Stimulated activated naive CD8-positive, alpha-beta T cell treated with anti-CD3 and anti-CD28 coated beads, Interleukin-15, Interleukin-2, amounts not matched to agents 100 ng/mL and 50 ng/mL, for 24 hours (primary cell): ENCODE data around the gene TIMMDC1.
A peak's percentile ranks its signal among the peaks of the same experiment; 100 is the strongest.

ENCODE experiments used
- H3K27ac Mint-ChIP-seq: one replicate; pipeline ENCODE4 v1.8.0; 2021; ENCODE audit warnings: mild to moderate bottlenecking, mixed read lengths
- H3K27me3 Mint-ChIP-seq: one replicate; pipeline ENCODE4 v1.8.0; 2021; ENCODE audit warnings: mixed read lengths
- H3K36me3 Mint-ChIP-seq: one replicate; pipeline ENCODE4 v1.8.0; 2021; ENCODE audit warnings: low read depth, mixed read lengths
- H3K4me1 Mint-ChIP-seq: one replicate; pipeline ENCODE4 v1.8.0; 2021; ENCODE audit warnings: low read depth, mixed read lengths
- H3K4me3 Mint-ChIP-seq: one replicate; pipeline ENCODE4 v1.8.0; 2021; ENCODE audit warnings: mild to moderate bottlenecking, mixed read lengths
- H3K9me3 Mint-ChIP-seq: one replicate; pipeline ENCODE4 v1.8.0; 2021; ENCODE audit warnings: mixed read lengths

TIMMDC1 gene

DNA sequence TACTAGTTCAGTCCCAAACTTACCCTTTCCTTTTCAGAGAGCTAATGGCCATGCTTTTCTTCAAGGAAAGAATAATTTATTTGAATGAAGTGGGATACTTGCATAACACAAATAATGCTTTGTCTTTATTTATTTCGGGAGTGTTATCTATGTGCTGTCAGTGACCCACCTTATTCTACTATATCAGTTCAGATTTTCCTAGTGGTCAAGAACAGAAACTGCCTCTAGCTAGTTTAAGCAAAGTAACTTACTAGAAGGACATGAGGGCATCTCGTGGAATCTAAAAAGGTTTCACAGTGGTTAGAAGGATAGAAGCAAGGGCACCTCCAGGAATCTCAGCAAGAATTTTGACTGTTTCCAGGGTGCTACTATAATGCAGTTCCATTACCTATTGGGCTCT, 3.8 kb upstream of the TIMMDC1 start:
- Mint-ChIP-seq H3K27ac (no peak overlapping the region), H3K4me1 (peaks cover 36% of the 10 kb centered on the region), H3K9me3 (no peaks in the 10 kb centered on the region), H3K4me3 (no peak overlapping the region), H3K36me3 (peaks cover 34% of the 10 kb centered on the region), H3K27me3 (no peaks in the 10 kb centered on the region)

DNA sequence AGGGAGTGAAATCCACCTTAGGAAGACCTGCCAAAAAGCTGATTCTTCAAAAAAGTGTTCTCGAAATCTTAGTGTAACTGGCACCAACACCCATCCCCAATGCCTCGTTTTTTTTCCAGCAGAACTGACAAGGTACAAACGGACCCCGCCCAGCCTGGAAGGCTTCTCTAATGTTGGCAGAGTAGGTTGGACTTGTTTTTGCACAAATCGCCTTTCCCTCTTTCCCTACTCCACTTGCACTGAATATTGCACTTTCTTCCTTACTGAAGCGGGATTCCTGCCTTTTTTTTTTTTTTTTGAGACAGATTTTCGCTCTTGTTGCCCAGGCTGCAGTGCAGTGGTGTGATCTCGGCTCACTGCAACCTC, 544 bp upstream of the TIMMDC1 start:
- peaks cover 29% of the 10 kb centered on the region for H3K36me3 Mint-ChIP-seq
- no peaks in the 10 kb centered on the region for H3K9me3 Mint-ChIP-seq
- H3K27me3 Mint-ChIP-seq = no peaks in the 10 kb centered on the region
- H3K27ac Mint-ChIP-seq = peak overlapping the region; percentile 98
- H3K4me3 Mint-ChIP-seq = peak overlapping the region; percentile 99
- peaks cover 56% of the 10 kb centered on the region for H3K4me1 Mint-ChIP-seq

DNA sequence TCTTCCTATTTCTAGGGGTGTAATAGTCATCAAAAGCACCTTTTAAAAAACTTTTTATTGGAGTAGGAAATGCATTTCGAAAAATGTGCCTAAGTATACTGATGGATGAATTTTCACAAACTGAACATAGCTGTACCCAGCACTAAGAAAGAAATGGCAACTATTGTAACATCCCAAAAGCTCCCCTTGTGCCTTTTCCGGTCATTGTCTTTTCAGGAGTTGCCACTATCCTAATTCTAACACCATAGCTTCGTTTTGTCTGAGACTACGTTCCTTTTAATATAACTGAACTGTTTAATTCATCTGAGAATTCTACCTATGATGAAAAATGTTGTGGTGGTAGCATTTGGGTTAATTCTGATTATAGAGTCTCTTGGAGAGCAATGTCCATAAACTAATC, 1.9 kb downstream of the TIMMDC1 start:
- Mint-ChIP-seq H3K4me1 (peaks cover 39% of the 10 kb centered on the region), H3K9me3 (no peaks in the 10 kb centered on the region), H3K36me3 (peaks cover 32% of the 10 kb centered on the region), H3K4me3 (peak overlapping the region; percentile 99), H3K27me3 (no peaks in the 10 kb centered on the region), H3K27ac (no peak overlapping the region)

GRCh38 chr3:119500901-119501300, 2.6 kb downstream of the TIMMDC1 start:
- Mint-ChIP-seq H3K4me3 (peak overlapping the region; percentile 99), H3K9me3 (no peaks in the 10 kb centered on the region), H3K4me1 (peaks cover 43% of the 10 kb centered on the region), H3K27ac (no peak overlapping the region), H3K36me3 (peaks cover 36% of the 10 kb centered on the region), H3K27me3 (no peaks in the 10 kb centered on the region)

DNA sequence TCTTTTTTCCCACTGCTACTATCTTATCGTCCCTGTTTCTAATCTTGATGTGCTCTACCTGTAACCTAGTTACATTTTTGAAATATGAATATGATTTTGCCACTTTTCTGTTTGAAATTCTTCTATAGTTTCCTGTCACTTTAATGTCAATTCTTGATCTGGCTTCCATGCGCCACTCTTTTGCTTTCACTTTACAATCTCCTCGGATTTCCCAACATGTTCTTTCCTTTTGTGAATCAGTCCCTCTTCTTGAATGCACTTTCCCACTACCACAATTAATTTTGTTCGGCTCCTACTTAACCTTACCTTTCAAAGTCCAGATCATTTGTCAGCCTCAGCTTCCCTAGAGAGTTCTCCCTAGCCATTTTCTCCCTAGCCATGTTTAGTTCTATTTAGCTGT, 8.3 kb downstream of the TIMMDC1 start:
- peak overlapping the region; percentile 98 for H3K27ac Mint-ChIP-seq
- peak overlapping the region; percentile 66 for H3K4me3 Mint-ChIP-seq
- H3K4me1 Mint-ChIP-seq = peaks cover 42% of the 10 kb centered on the region
- H3K27me3 Mint-ChIP-seq = no peaks in the 10 kb centered on the region
- no peaks in the 10 kb centered on the region for H3K9me3 Mint-ChIP-seq
- peaks cover 71% of the 10 kb centered on the region for H3K36me3 Mint-ChIP-seq

DNA sequence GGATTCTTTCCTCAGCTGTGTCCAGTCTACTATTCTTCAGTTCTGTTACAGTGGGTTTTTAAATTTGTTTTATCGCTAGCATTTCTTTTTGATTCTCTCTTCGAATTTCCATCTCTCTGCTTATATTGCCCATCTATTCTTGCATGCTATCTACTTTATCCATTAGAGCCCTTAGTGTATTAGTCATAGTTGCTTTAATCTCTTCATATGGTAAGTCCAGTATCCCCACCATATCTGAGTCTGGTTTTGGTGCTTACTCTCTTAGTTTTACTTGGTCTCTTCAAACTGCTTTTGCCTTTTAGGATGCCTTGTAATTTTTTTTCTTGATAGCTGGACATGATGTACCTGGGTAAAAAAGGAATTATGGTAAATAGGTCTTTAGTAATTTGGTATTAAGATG, 9.1 kb downstream of the TIMMDC1 start:
- peak overlapping the region; percentile 66 for H3K4me3 Mint-ChIP-seq
- H3K4me1 Mint-ChIP-seq = peaks cover 39% of the 10 kb centered on the region
- H3K27me3 Mint-ChIP-seq = no peaks in the 10 kb centered on the region
- H3K36me3 Mint-ChIP-seq = peaks cover 69% of the 10 kb centered on the region
- no peaks in the 10 kb centered on the region for H3K9me3 Mint-ChIP-seq
- H3K27ac Mint-ChIP-seq = peak overlapping the region; percentile 98

GRCh38 chr3:119508172-119508845, 10.0 kb downstream of the TIMMDC1 start:
- Mint-ChIP-seq H3K36me3 (peaks cover 69% of the 10 kb centered on the region), H3K27me3 (no peaks in the 10 kb centered on the region), H3K4me1 (peaks cover 43% of the 10 kb centered on the region), H3K27ac (peak overlapping the region; percentile 98), H3K4me3 (no peak overlapping the region), H3K9me3 (no peaks in the 10 kb centered on the region)

DNA sequence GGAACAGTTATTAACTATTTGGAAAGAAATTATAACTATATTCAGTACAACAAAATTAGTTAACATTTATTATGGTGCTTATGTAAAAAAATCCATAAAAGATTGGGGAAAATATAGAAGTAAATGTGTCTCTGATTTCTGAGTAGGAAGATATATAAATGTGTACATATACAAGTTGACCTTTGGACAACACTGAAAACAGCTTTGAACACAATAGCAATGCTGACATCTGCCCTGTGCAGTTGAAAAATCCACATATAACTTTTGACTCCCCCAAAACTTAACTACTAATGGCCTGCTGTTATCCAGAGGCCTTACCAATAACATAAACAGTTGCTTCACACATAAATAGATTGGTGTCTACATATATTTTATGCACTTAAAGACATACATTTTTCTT, 12.3 kb downstream of the TIMMDC1 start:
- Mint-ChIP-seq H3K9me3 (no peaks in the 10 kb centered on the region), H3K27me3 (no peaks in the 10 kb centered on the region), H3K4me3 (no peak overlapping the region), H3K4me1 (peaks cover 55% of the 10 kb centered on the region), H3K27ac (no peak overlapping the region), H3K36me3 (peaks cover 74% of the 10 kb centered on the region)

GRCh38 chr3:119514637-119515036, 16.3 kb downstream of the TIMMDC1 start:
- Mint-ChIP-seq H3K36me3 (peaks cover 77% of the 10 kb centered on the region), H3K4me3 (no peak overlapping the region), H3K27ac (no peak overlapping the region), H3K27me3 (no peaks in the 10 kb centered on the region), H3K4me1 (peaks cover 17% of the 10 kb centered on the region), H3K9me3 (no peaks in the 10 kb centered on the region)

- no peaks in the 10 kb centered on the region for H3K27me3 Mint-ChIP-seq
- H3K27ac Mint-ChIP-seq = no peak overlapping the region
- no peak overlapping the region for H3K4me3 Mint-ChIP-seq
- H3K36me3 Mint-ChIP-seq = peaks cover 88% of the 10 kb centered on the region
- H3K9me3 Mint-ChIP-seq = no peaks in the 10 kb centered on the region
- peaks cover 21% of the 10 kb centered on the region for H3K4me1 Mint-ChIP-seq
Observed at GRCh38 chr3:119517112-119517511, 18.8 kb downstream of the TIMMDC1 start.

- Mint-ChIP-seq H3K9me3 (no peaks in the 10 kb centered on the region), H3K27me3 (no peaks in the 10 kb centered on the region), H3K4me1 (peaks cover 20% of the 10 kb centered on the region), H3K36me3 (peaks cover 92% of the 10 kb centered on the region), H3K27ac (no peak overlapping the region), H3K4me3 (no peak overlapping the region)
Observed at GRCh38 chr3:119518026-119518425, 19.7 kb downstream of the TIMMDC1 start.

- Mint-ChIP-seq H3K4me3 (no peak overlapping the region), H3K27me3 (no peaks in the 10 kb centered on the region), H3K36me3 (peaks cover 68% of the 10 kb centered on the region), H3K27ac (no peak overlapping the region), H3K9me3 (no peaks in the 10 kb centered on the region), H3K4me1 (peaks cover 4% of the 10 kb centered on the region)
Observed at GRCh38 chr3:119524931-119525662, 26.8 kb downstream of the TIMMDC1 start.

GRCh38 chr3:119527714-119528113, 29.4 kb downstream of the TIMMDC1 start:
- H3K4me1 Mint-ChIP-seq = no peaks in the 10 kb centered on the region
- H3K27ac Mint-ChIP-seq = no peak overlapping the region
- H3K27me3 Mint-ChIP-seq = no peaks in the 10 kb centered on the region
- H3K36me3 Mint-ChIP-seq = peaks cover 46% of the 10 kb centered on the region
- no peaks in the 10 kb centered on the region for H3K9me3 Mint-ChIP-seq
- no peak overlapping the region for H3K4me3 Mint-ChIP-seq

GRCh38 chr3:119529883-119530282, 31.5 kb downstream of the TIMMDC1 start:
- peaks cover 27% of the 10 kb centered on the region for H3K36me3 Mint-ChIP-seq
- H3K4me1 Mint-ChIP-seq = no peaks in the 10 kb centered on the region
- no peak overlapping the region for H3K27ac Mint-ChIP-seq
- no peaks in the 10 kb centered on the region for H3K27me3 Mint-ChIP-seq
- no peak overlapping the region for H3K4me3 Mint-ChIP-seq
- no peaks in the 10 kb centered on the region for H3K9me3 Mint-ChIP-seq

DNA sequence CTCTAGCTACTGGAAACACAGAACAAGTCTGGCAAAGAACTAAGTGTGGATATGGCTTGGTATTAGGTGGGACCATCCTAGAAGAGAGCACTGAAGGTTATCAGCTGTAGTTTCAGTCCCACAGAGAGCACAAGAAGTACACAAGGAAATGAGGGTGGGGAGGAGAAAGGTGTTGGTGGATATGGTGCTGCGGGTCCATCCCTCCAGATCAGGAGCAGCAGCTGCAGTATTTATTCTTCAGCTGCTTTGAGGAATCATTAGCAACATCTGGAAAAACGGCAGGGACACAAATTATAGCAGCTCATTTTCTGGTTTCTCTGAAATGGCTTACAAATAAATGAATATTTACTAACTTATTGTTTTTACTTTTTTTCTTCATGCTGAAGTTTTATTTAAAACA, 32.1 kb downstream of the TIMMDC1 start:
- Mint-ChIP-seq H3K36me3 (peaks cover 25% of the 10 kb centered on the region), H3K9me3 (no peaks in the 10 kb centered on the region), H3K27me3 (no peaks in the 10 kb centered on the region), H3K27ac (peak overlapping the region; percentile 23), H3K4me3 (no peak overlapping the region), H3K4me1 (no peaks in the 10 kb centered on the region)

GRCh38 chr3:119531151-119531550, 32.8 kb downstream of the TIMMDC1 start:
- Mint-ChIP-seq H3K9me3 (no peaks in the 10 kb centered on the region), H3K27ac (no peak overlapping the region), H3K36me3 (peaks cover 19% of the 10 kb centered on the region), H3K27me3 (no peaks in the 10 kb centered on the region), H3K4me1 (no peaks in the 10 kb centered on the region), H3K4me3 (no peak overlapping the region)
